Mesendoderm (in vitro differentiated cells): ENCODE measurements around the gene AIRE.

Experiments
- DNase-seq: peaks from one replicate; pipeline ENCODE4 v3.0.0; 2013
- H2AK5ac ChIP-seq: 2 replicates; pipeline ENCODE4 v1.6.1; 2013; ENCODE audit warnings: low read length, inconsistent platforms
- H2BK120ac ChIP-seq: 2 replicates; pipeline ENCODE4 v1.6.1; 2013; ENCODE audit warnings: low read depth, mild to moderate bottlenecking, low read length, moderate library complexity, mixed read lengths
- H2BK15ac ChIP-seq: replicated peaks from 2 replicates; pipeline ENCODE4 v1.6.1; 2013; ENCODE audit warnings: low read depth, mild to moderate bottlenecking, moderate library complexity
- H2BK5ac ChIP-seq: 2 replicates; pipeline ENCODE4 v1.6.1; 2013; ENCODE audit warnings: low read length, inconsistent platforms
- H3K18ac ChIP-seq: 2 replicates; pipeline ENCODE4 v1.6.1; 2013; ENCODE audit warnings: mild to moderate bottlenecking, low read length, mixed read lengths
- H3K23ac ChIP-seq: one replicate; pipeline ENCODE4 v1.6.1; 2013; ENCODE audit warnings: low read length
- H3K27ac ChIP-seq: 2 replicates; pipeline ENCODE4 v1.5.1; 2013; ENCODE audit warnings: low read depth, mild to moderate bottlenecking, inconsistent platforms, low read length, moderate library complexity
- H3K27me3 ChIP-seq: 2 replicates; pipeline ENCODE4 v1.6.1; 2013; ENCODE audit warnings: low read length, control low read depth, mild to moderate bottlenecking, inconsistent platforms; ENCODE audit not compliant: insufficient read depth, poor library complexity
- H3K36me3 ChIP-seq: 2 replicates; pipeline ENCODE4 v1.6.1; 2013; ENCODE audit warnings: low read length, inconsistent platforms; ENCODE audit not compliant: control insufficient read depth, insufficient read depth
- H3K4ac ChIP-seq: one replicate; pipeline ENCODE4 v1.6.1; 2013; ENCODE audit warnings: low read depth, mild to moderate bottlenecking, low read length, moderate library complexity
- H3K4me1 ChIP-seq: 2 replicates; pipeline ENCODE4 v1.6.1; 2013; ENCODE audit warnings: low read depth, low read length, inconsistent platforms; ENCODE audit not compliant: control insufficient read depth
- H3K4me2 ChIP-seq: 2 replicates; pipeline ENCODE4 v1.6.1; 2013; ENCODE audit warnings: low read length
- H3K4me3 ChIP-seq: 2 replicates; pipeline ENCODE4 v1.5.1; 2013; ENCODE audit warnings: mild to moderate bottlenecking, low read length
- H3K56ac ChIP-seq: one replicate; pipeline ENCODE4 v1.6.1; 2013; ENCODE audit warnings: low read length
- H3K79me1 ChIP-seq: 2 replicates; pipeline ENCODE4 v1.6.1; 2013; ENCODE audit warnings: low read length, inconsistent platforms
- H3K79me2 ChIP-seq: 2 replicates; pipeline ENCODE4 v1.6.1; 2013; ENCODE audit warnings: mild to moderate bottlenecking, low read length; ENCODE audit not compliant: control insufficient read depth, insufficient read depth
- H3K9ac ChIP-seq: 2 replicates; pipeline ENCODE4 v1.6.1; 2013; ENCODE audit warnings: low read length, inconsistent platforms
- H4K5ac ChIP-seq: one replicate; pipeline ENCODE4 v1.6.1; 2013; ENCODE audit warnings: low read length
- H4K8ac ChIP-seq: one replicate; pipeline ENCODE4 v1.6.1; 2013; ENCODE audit warnings: low read depth, mild to moderate bottlenecking, control low read depth, low read length, moderate library complexity
- WGBS: extraction: QIAGEN DNeasy Blood & Tissue Kit; methylation state at CpG from one replicate; pipeline ENCODE4 v1.1.7; 2013; ENCODE audit warnings: low lambda C conversion rate, missing lambda C conversion rate; ENCODE audit not compliant: insufficient coverage; ENCODE audit errors: extremely low coverage; 5-methylcytosine and 5-hydroxymethylcytosine counted together

AIRE gene

DNA sequence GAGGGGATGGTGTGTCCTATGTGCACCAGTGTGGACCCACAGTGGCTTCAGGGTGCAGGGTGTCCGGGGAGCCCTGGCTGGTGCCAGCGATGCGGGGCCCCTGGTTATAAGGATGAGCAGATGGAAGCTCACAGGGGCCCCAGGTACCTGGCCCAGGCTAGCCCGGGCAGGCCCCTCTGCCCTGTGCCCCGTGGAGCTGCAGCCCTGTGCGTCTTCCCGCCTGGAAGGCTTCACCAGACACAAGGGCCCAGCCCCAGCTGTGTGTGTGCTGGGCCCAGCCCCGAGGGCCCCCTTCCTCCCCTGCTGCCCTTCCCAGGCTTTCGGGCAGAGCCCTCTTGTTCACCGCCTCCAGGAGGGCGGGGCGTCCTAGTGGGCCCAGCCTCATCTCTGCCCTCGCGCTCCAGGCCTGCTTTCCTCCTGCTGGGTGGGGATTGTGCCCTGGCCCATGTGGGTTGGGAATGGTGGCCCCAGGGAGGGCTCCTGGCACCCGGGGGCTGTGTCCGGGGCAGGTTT, 30.1 kb downstream of the AIRE start:
- Histone ChIP-seq H2BK5ac (no peak overlapping the region), H3K27ac (no peak overlapping the region)
- WGBS = no CpG with 5 or more reads among the region's 16 CpGs

DNA sequence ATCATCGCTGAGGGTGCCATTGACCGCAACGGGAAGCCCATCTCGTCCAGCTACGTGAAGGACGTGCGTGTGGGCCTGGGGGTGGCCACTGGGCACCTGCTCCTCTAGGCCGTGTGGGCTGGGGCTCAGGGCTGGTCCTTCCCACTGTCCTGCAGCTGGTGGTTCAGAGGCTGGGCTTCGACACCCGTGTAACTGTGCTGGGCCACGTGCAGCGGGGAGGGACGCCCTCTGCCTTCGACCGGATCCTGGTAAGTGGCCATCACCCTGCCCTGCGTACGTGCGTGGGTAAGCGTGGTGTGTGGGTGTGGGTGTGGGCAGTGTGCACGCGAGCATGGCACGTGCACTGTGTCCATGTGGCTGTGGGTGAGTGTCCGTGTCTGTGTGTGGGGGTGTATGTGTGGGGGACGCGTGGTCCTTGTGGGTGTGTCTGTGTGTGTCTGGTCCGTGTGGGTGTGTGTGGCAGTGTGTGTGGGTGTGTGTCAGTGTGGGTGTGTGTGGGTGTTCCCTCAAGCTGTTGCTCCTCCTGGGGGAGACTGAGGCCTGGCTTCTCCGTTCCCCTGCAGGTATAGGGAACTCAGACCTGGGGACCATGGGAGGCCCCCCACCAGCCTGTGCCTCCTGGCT, 30.7 kb downstream of the AIRE start:
- H3K18ac ChIP-seq = no peak overlapping the region
- no peaks in the 10 kb centered on the region for H3K36me3 ChIP-seq
- H3K23ac ChIP-seq = no peak overlapping the region
- no peak overlapping the region for H3K56ac ChIP-seq
- no peaks in the 10 kb centered on the region for H3K79me1 ChIP-seq
- no CpG with 5 or more reads among the region's 27 CpGs for WGBS
- H4K8ac ChIP-seq = no peak overlapping the region
- H3K9ac ChIP-seq = no peak overlapping the region
- H3K27ac ChIP-seq = no peak overlapping the region
- no peaks in the 10 kb centered on the region for H3K79me2 ChIP-seq
- no peak overlapping the region for H3K4me3 ChIP-seq
- H3K4me2 ChIP-seq = no peak overlapping the region
- no peak overlapping the region for H3K4ac ChIP-seq
- no peak overlapping the region for H2AK5ac ChIP-seq
- H3K4me1 ChIP-seq = no peaks in the 10 kb centered on the region
- no peak overlapping the region for H2BK15ac ChIP-seq
- H2BK120ac ChIP-seq = no peak overlapping the region
- no peak overlapping the region for H2BK5ac ChIP-seq
- no peak for DNase-seq
- no peak overlapping the region for H4K5ac ChIP-seq
- no peaks in the 10 kb centered on the region for H3K27me3 ChIP-seq

More for the DNA sequence above, 30.1 kb downstream of the AIRE start:
- H3K4ac ChIP-seq = no peak overlapping the region
- no peak overlapping the region for H3K18ac ChIP-seq
- no peak overlapping the region for H3K9ac ChIP-seq
- H3K4me2 ChIP-seq = no peak overlapping the region
- H3K36me3 ChIP-seq = peaks cover 3% of the 10 kb centered on the region
- no peaks in the 10 kb centered on the region for H3K27me3 ChIP-seq
- no peak overlapping the region for H4K5ac ChIP-seq
- H2AK5ac ChIP-seq = no peak overlapping the region
- no peak overlapping the region for H2BK15ac ChIP-seq
- no peaks in the 10 kb centered on the region for H3K79me1 ChIP-seq
- no peaks in the 10 kb centered on the region for H3K4me1 ChIP-seq
- H3K56ac ChIP-seq = no peak overlapping the region
- no peak overlapping the region for H2BK120ac ChIP-seq
- no peak overlapping the region for H3K23ac ChIP-seq
- H3K4me3 ChIP-seq = no peak overlapping the region
- H3K79me2 ChIP-seq = no peaks in the 10 kb centered on the region
- DNase-seq = no peak
- no peak overlapping the region for H4K8ac ChIP-seq

GRCh38 chr21:44317241-44317782, 31.6 kb downstream of the AIRE start:
- Histone ChIP-seq H3K4me1 (no peaks in the 10 kb centered on the region), H2BK5ac (no peak overlapping the region)
- no CpG with 5 or more reads among the region's 19 CpGs for WGBS

GRCh38 chr21:44317871-44318270, 32.2 kb downstream of the AIRE start:
- Histone ChIP-seq H3K9ac (no peak overlapping the region), H2BK15ac (no peak overlapping the region), H3K56ac (no peak overlapping the region), H3K4me2 (no peak overlapping the region), H3K27ac (no peak overlapping the region), H3K79me2 (no peaks in the 10 kb centered on the region), H3K4me3 (no peak overlapping the region), H3K4ac (no peak overlapping the region), H3K23ac (no peak overlapping the region), H2BK120ac (no peak overlapping the region), H3K27me3 (no peaks in the 10 kb centered on the region), H4K5ac (no peak overlapping the region), H2BK5ac (no peak overlapping the region), H3K4me1 (no peaks in the 10 kb centered on the region), H3K18ac (no peak overlapping the region), H2AK5ac (no peak overlapping the region), H4K8ac (no peak overlapping the region), H3K36me3 (no peaks in the 10 kb centered on the region), H3K79me1 (no peaks in the 10 kb centered on the region)
- WGBS = no CpG with 5 or more reads among the region's 22 CpGs
- DNase-seq = no peak

More at GRCh38 chr21:44317241-44317782, 31.6 kb downstream of the AIRE start:
- Histone ChIP-seq H3K23ac (no peak overlapping the region), H3K79me2 (no peaks in the 10 kb centered on the region), H3K56ac (no peak overlapping the region), H2AK5ac (no peak overlapping the region), H3K4ac (no peak overlapping the region), H3K4me3 (no peak overlapping the region), H2BK15ac (no peak overlapping the region), H3K36me3 (no peaks in the 10 kb centered on the region), H3K18ac (no peak overlapping the region), H4K5ac (no peak overlapping the region), H3K27me3 (no peaks in the 10 kb centered on the region), H2BK120ac (no peak overlapping the region), H3K79me1 (no peaks in the 10 kb centered on the region), H3K9ac (no peak overlapping the region), H4K8ac (no peak overlapping the region), H3K27ac (no peak overlapping the region), H3K4me2 (no peak overlapping the region)
- no peak for DNase-seq

DNA sequence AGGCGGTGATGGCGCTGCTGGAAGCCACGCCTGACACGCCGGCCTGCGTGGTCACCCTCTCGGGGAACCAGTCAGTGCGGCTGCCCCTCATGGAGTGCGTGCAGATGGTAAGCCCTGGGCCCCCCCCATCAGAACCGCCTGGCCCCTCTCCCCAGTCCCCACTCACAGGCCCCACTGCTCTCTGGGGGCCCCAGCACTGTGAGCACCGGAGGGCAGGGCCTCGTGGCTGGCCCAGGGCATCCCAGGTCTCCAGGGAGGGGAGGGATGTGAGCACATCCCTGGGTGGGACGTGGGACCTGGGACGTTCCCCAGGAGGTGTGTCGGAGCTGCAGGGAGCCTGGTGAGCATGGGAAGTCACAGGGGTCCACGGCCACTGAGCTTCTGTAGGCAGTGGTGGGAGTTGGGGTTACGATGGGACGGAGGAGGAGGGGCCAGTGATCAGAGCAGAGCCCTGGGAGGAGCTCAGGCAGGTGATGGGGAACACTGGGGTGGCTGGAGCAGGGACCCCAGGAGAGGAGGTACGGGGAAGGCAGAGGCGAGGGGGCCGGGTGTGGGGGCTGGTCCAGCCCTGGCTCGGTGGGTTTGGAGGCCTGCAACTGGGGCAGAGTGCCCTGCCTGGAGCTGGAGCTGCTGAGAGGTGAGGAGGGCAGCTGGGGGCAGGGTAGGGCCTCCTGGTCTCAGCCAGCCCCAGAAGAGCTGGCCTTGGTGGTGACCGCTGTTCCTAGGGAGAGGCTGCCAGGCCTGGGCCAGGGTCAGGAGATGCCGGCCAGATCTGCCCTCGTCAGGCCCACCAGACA, 33.0 kb downstream of the AIRE start:
- Histone ChIP-seq H2BK5ac (no peak overlapping the region), H3K23ac (no peak overlapping the region), H3K27me3 (no peaks in the 10 kb centered on the region), H3K79me2 (no peaks in the 10 kb centered on the region), H3K4me2 (no peak overlapping the region), H4K5ac (no peak overlapping the region), H2BK120ac (no peak overlapping the region), H3K9ac (no peak overlapping the region), H2AK5ac (no peak overlapping the region), H3K18ac (no peak overlapping the region), H3K56ac (no peak overlapping the region), H2BK15ac (no peak overlapping the region), H4K8ac (no peak overlapping the region), H3K4me1 (no peaks in the 10 kb centered on the region), H3K27ac (no peak overlapping the region), H3K36me3 (no peaks in the 10 kb centered on the region), H3K79me1 (no peaks in the 10 kb centered on the region), H3K4ac (no peak overlapping the region), H3K4me3 (no peak overlapping the region)
- no CpG with 5 or more reads among the region's 25 CpGs for WGBS
- DNase-seq = no peak
